HUES64 (cell line): ENCODE results near the gene RTEL1.

Experiments used
- H3K27ac ChIP-seq: 2 replicates; pipeline ENCODE4 v1.7.0; 2013; ENCODE audit warnings: low read depth, low read length, inconsistent platforms
- H3K27me3 ChIP-seq: 2 replicates; pipeline ENCODE4 v1.6.1; 2013; ENCODE audit warnings: mild to moderate bottlenecking, low read length; ENCODE audit not compliant: insufficient read depth
- H3K36me3 ChIP-seq: 2 replicates; pipeline ENCODE4 v1.6.1; 2013; ENCODE audit warnings: mild to moderate bottlenecking, low read length; ENCODE audit not compliant: insufficient read depth
- H3K4me1 ChIP-seq: 2 replicates; pipeline ENCODE4 v1.6.1; 2013; ENCODE audit warnings: mild to moderate bottlenecking, low read length, moderate library complexity; ENCODE audit not compliant: insufficient read depth
- H3K4me3 ChIP-seq: 2 replicates; pipeline ENCODE4 v1.5.1; 2013; ENCODE audit warnings: mild to moderate bottlenecking, low read length, moderate library complexity
- H3K9ac ChIP-seq: 2 replicates; pipeline ENCODE4 v1.6.1; 2013; ENCODE audit warnings: mild to moderate bottlenecking, low read depth, low read length
- H3K9me3 ChIP-seq: 2 replicates; pipeline ENCODE4 v1.6.1; 2013; ENCODE audit warnings: low read depth, low read length; ENCODE audit not compliant: insufficient read depth
- WGBS: fragments of 150-250, 120-280 bp; methylation state at CpG from one replicate; pipeline ENCODE4 v1.1.7; 2013; ENCODE audit warnings: missing lambda C conversion rate; 5-methylcytosine and 5-hydroxymethylcytosine counted together

Gene RTEL1

GRCh38 chr20:63735859-63736718 lies 78.0 kb downstream of the RTEL1 start, which contains the start of gene LIME1:
LIME1 (plus strand) TSS chr20:63736664; CDS start chr20:63737550, 886 bp downstream.
- H3K27ac ChIP-seq: no peak within 1 kb of the TSS
- H3K36me3 ChIP-seq: peaks cover 29% of the 10 kb centered on the region
- peak within 1 kb of the TSS; percentile 42 for H3K4me3 ChIP-seq
- peak within 1 kb of the TSS; percentile 58 for H3K9ac ChIP-seq
- peaks cover 13% of the 10 kb centered on the region for H3K27me3 ChIP-seq
- no peaks in the 10 kb centered on the region for H3K9me3 ChIP-seq
- WGBS: 93% methylated on average over 31 of the region's 31 CpGs
- H3K4me1 ChIP-seq: peaks cover 14% of the 10 kb centered on the region

GRCh38 chr20:63736893-63737694 lies 79.0 kb downstream of the RTEL1 start:
- H3K27ac ChIP-seq: no peak overlapping the region
- peak overlapping the region; percentile 42 for H3K4me3 ChIP-seq
- peaks cover 27% of the 10 kb centered on the region for H3K36me3 ChIP-seq
- H3K4me1 ChIP-seq: peaks cover 18% of the 10 kb centered on the region
- peak overlapping the region; percentile 58 for H3K9ac ChIP-seq
- H3K9me3 ChIP-seq: no peaks in the 10 kb centered on the region
- peaks cover 13% of the 10 kb centered on the region for H3K27me3 ChIP-seq
- 70% methylated on average over 30 of the region's 30 CpGs for whole genome bisulfite sequencing

- Histone ChIP-seq H3K9ac (peak overlapping the region; percentile 58; the same call in 1 of the 2 replicates), H3K36me3 (peaks cover 32% of the 10 kb centered on the region), H3K9me3 (no peaks in the 10 kb centered on the region), H3K27me3 (peaks cover 13% of the 10 kb centered on the region), H3K4me3 (peak overlapping the region; percentile 55), H3K4me1 (peaks cover 18% of the 10 kb centered on the region), H3K27ac (no peak overlapping the region)
- 55% methylated on average over 21 of the region's 26 CpGs for WGBS
Observed at GRCh38 chr20:63737695-63737944, 79.5 kb downstream of the RTEL1 start.

- no peak overlapping the region; the same call in 1 of the 2 replicates for H3K27ac ChIP-seq
- no peaks in the 10 kb centered on the region for H3K9me3 ChIP-seq
- no peak overlapping the region for H3K9ac ChIP-seq
- peak overlapping the region; percentile 55 for H3K4me3 ChIP-seq
- peaks cover 13% of the 10 kb centered on the region for H3K27me3 ChIP-seq
- 56% methylated on average over 43 of the region's 43 CpGs for WGBS
- peaks cover 36% of the 10 kb centered on the region for H3K36me3 ChIP-seq
- H3K4me1 ChIP-seq: peaks cover 18% of the 10 kb centered on the region
Observed at GRCh38 chr20:63737945-63738686, 80.0 kb downstream of the RTEL1 start.

- Histone ChIP-seq H3K27ac (no peak overlapping the region; the same call in 1 of the 2 replicates), H3K9me3 (no peaks in the 10 kb centered on the region), H3K4me1 (peaks cover 18% of the 10 kb centered on the region), H3K4me3 (peak overlapping the region; percentile 55), H3K36me3 (peaks cover 36% of the 10 kb centered on the region), H3K9ac (no peak overlapping the region), H3K27me3 (peaks cover 13% of the 10 kb centered on the region)
- 15% methylated on average over 26 of the region's 26 CpGs for WGBS
Observed at GRCh38 chr20:63738687-63739129, 80.6 kb downstream of the RTEL1 start.

GRCh38 chr20:63739130-63740069 lies 81.3 kb downstream of the RTEL1 start, which contains the start of gene SLC2A4RG:
SLC2A4RG (plus strand) TSS chr20:63739776; CDS start chr20:63739913, 137 bp downstream.
- Histone ChIP-seq H3K27ac (peak within 1 kb of the TSS; percentile 81), H3K4me3 (peak within 1 kb of the TSS; percentile 87), H3K36me3 (peaks cover 39% of the 10 kb centered on the region), H3K9ac (peak within 1 kb of the TSS; percentile 82), H3K27me3 (peaks cover 13% of the 10 kb centered on the region), H3K4me1 (peaks cover 18% of the 10 kb centered on the region), H3K9me3 (no peaks in the 10 kb centered on the region)
- 1% methylated on average over 136 of the region's 136 CpGs for WGBS

GRCh38 chr20:63740070-63740626 lies 82.0 kb downstream of the RTEL1 start:
- Histone ChIP-seq H3K36me3 (peaks cover 32% of the 10 kb centered on the region), H3K9ac (peak overlapping the region; percentile 82), H3K4me1 (peaks cover 18% of the 10 kb centered on the region), H3K27ac (peak overlapping the region; percentile 81), H3K4me3 (peak overlapping the region; percentile 87), H3K27me3 (peaks cover 13% of the 10 kb centered on the region), H3K9me3 (no peaks in the 10 kb centered on the region)
- 1% methylated on average over 80 of the region's 80 CpGs for WGBS

- peak overlapping the region; percentile 81 for H3K27ac ChIP-seq
- peaks cover 26% of the 10 kb centered on the region for H3K36me3 ChIP-seq
- 4% methylated on average over 29 of the region's 29 CpGs for WGBS
- peak overlapping the region; percentile 82 for H3K9ac ChIP-seq
- H3K4me3 ChIP-seq: peak overlapping the region; percentile 87
- peaks cover 13% of the 10 kb centered on the region for H3K27me3 ChIP-seq
- peaks cover 18% of the 10 kb centered on the region for H3K4me1 ChIP-seq
- no peaks in the 10 kb centered on the region for H3K9me3 ChIP-seq
Observed at GRCh38 chr20:63740627-63741353, 82.7 kb downstream of the RTEL1 start.

- Histone ChIP-seq H3K9ac (peak overlapping the region; percentile 82; the same call in 1 of the 2 replicates), H3K4me3 (peak overlapping the region; percentile 87), H3K27ac (peak overlapping the region; percentile 81), H3K27me3 (peaks cover 13% of the 10 kb centered on the region), H3K9me3 (no peaks in the 10 kb centered on the region), H3K4me1 (peaks cover 18% of the 10 kb centered on the region), H3K36me3 (peaks cover 24% of the 10 kb centered on the region)
- 42% methylated on average over 6 of the region's 6 CpGs for WGBS
Observed at GRCh38 chr20:63741354-63741675, 83.2 kb downstream of the RTEL1 start.
